Endothelial cell of umbilical vein (primary cell): ENCODE results near the gene CILP. TPM values are rescaled to one million over a fixed set of nuclear protein-coding genes. Genes with fewer than 3 reads are reported as not detected.

Source experiments
- BruUV-seq: library from RNA; stranded (reverse); fragments of 400-500 nt; replicated peaks from 2 replicates; lab custom pipeline; 2021; lab: Mats Ljungman, UMichigan
- CTCF ChIA-PET: fragments of 300-600, 350-600 bp; sonication (Branson Sonifier 250); formaldehyde crosslinking; loops from one replicate; lab custom pipeline; 2021; ENCODE audit warnings: antibody characterized with exemption, inconsistent platforms; lab: Charles Lee
- POLR2A ChIA-PET: fragments of 300-600, 350-600 bp; sonication (Branson Sonifier 250); formaldehyde crosslinking; loops from one replicate; lab custom pipeline; 2021; ENCODE audit warnings: antibody characterized with exemption, inconsistent platforms; lab: Charles Lee
- DNase-seq: peaks from one replicate; pipeline ENCODE4 v3.0.0-alpha.2; 2011; ENCODE audit warnings: low read depth, low spot score
- FAIRE-seq: peaks from 2 replicates; lab custom pipeline; 2011; peaks lifted over from hg19 to GRCh38; lab: Jason Lieb, UNC
- H2AFZ ChIP-seq: 2 replicates; pipeline ENCODE4 v1.6.0; 2012; ENCODE audit warnings: low read depth, low read length, control low read depth, inconsistent platforms
- H3K27ac ChIP-seq: 2 replicates; pipeline ENCODE4 v1.5.1; 2011; ENCODE audit warnings: low read depth, mild to moderate bottlenecking, control low read depth, low read length, moderate library complexity; ENCODE audit not compliant: insufficient read depth
- H3K27me3 ChIP-seq, 2 experiments: 2 replicates each; pipeline versions ENCODE4 v1.6.0 to v1.6.1; 2011; ENCODE audit warnings: low read length in 2 of 2, mixed read lengths in 1 of 2; ENCODE audit not compliant: control insufficient read depth in 2 of 2, insufficient read depth in 2 of 2
- H3K36me3 ChIP-seq, 2 experiments: 2 replicates in 1 of 2; 3 replicates in 1 of 2; pipeline ENCODE4 v1.5.1; 2011; ENCODE audit warnings: low read length in 2 of 2, mild to moderate bottlenecking in 1 of 2, moderate library complexity in 1 of 2; ENCODE audit not compliant: control insufficient read depth in 2 of 2, insufficient read depth in 2 of 2; ENCODE audit errors: extremely low read depth in 1 of 2
- H3K4me1 ChIP-seq: 3 replicates; pipeline ENCODE4 v1.5.1; 2011; ENCODE audit warnings: mild to moderate bottlenecking, low read length; ENCODE audit not compliant: control insufficient read depth, insufficient read depth; ENCODE audit errors: extremely low read depth
- H3K4me2 ChIP-seq: 2 replicates; pipeline ENCODE4 v1.6.1; 2011; ENCODE audit warnings: low read length, control low read depth, mixed read lengths; ENCODE audit not compliant: insufficient read depth
- H3K4me3 ChIP-seq, 3 experiments: fragments of 200-600 bp in 1 of 3; sonication (generic), shearing (Covaris generic) in 1 of 3; replicated peaks in 1 of 3; 2 replicates each; pipeline ENCODE4 v1.5.1; 2011 to 2016; ENCODE audit warnings: control low read depth in 3 of 3, low read length in 3 of 3, mild to moderate bottlenecking in 2 of 3, inconsistent platforms in 1 of 3, low read depth in 1 of 3, moderate library complexity in 1 of 3; ENCODE audit not compliant: insufficient read depth in 1 of 3
- H3K79me2 ChIP-seq: 2 replicates; pipeline ENCODE4 v1.6.0; 2012; ENCODE audit warnings: low read length, inconsistent platforms; ENCODE audit not compliant: control insufficient read depth, insufficient read depth
- H3K9ac ChIP-seq: replicated peaks from 2 replicates; pipeline ENCODE3; 2011; ENCODE audit warnings: low read length, control low read depth; ENCODE audit not compliant: insufficient read depth; ENCODE audit errors: extremely low read depth
- H3K9me1 ChIP-seq: replicated peaks from 3 replicates; pipeline ENCODE4 v1.6.0; 2011; ENCODE audit warnings: mild to moderate bottlenecking, low read length; ENCODE audit not compliant: control insufficient read depth, insufficient read depth; ENCODE audit errors: extremely low read depth
- H3K9me3 ChIP-seq: replicated peaks from 2 replicates; pipeline ENCODE4 v1.5.1; 2012; ENCODE audit warnings: low read length, inconsistent platforms; ENCODE audit not compliant: control insufficient read depth, insufficient read depth
- H4K20me1 ChIP-seq: replicated peaks from 2 replicates; pipeline ENCODE3; 2011; ENCODE audit warnings: mild to moderate bottlenecking, low read length; ENCODE audit not compliant: control insufficient read depth, insufficient read depth; ENCODE audit errors: extremely low read depth
- CTCF ChIP-seq, 2 donors: IDR thresholded peaks; 1 replicate in 1 of 2; 2 replicates in 1 of 2; pipeline ENCODE4 v1.5.1; 2011; ENCODE audit warnings: low read length in 2 of 2, mild to moderate bottlenecking in 2 of 2, moderate library complexity in 2 of 2, control low read depth in 1 of 2, inconsistent platforms in 1 of 2, low read depth in 1 of 2; ENCODE audit not compliant: insufficient read depth in 1 of 2; ENCODE audit errors: extremely low read depth in 1 of 2
- EZH2 ChIP-seq: IDR thresholded peaks from 2 replicates; pipeline ENCODE4 v1.6.1; 2012; ENCODE audit warnings: borderline replicate concordance, low read depth, mild to moderate bottlenecking, moderate library complexity, low read length, inconsistent platforms; ENCODE audit not compliant: severe bottlenecking
- FOS ChIP-seq: IDR thresholded peaks from 2 replicates; pipeline ENCODE4 v1.6.1; 2011; ENCODE audit warnings: mild to moderate bottlenecking, low read length, moderate library complexity, borderline replicate concordance; ENCODE audit not compliant: insufficient read depth
- GATA2 ChIP-seq: IDR thresholded peaks from 2 replicates; pipeline ENCODE4 v1.7.0; 2011; ENCODE audit warnings: low read depth, mild to moderate bottlenecking, moderate library complexity, mixed read lengths, low read length; ENCODE audit not compliant: insufficient read length, insufficient read depth
- JUN ChIP-seq: IDR thresholded peaks from 2 replicates; pipeline ENCODE4 v1.6.1; 2011; ENCODE audit warnings: borderline replicate concordance, low read depth; ENCODE audit not compliant: insufficient read length, insufficient read depth
- MAX ChIP-seq: IDR thresholded peaks from 2 replicates; pipeline ENCODE4 v1.6.1; 2011; ENCODE audit not compliant: insufficient read depth, insufficient read length
- MYC ChIP-seq: IDR thresholded peaks from one replicate; pipeline ENCODE4 v1.6.1; 2011; ENCODE audit warnings: mild to moderate bottlenecking, low read depth, low read length
- POLR2A ChIP-seq: IDR thresholded peaks from 2 replicates; pipeline ENCODE4 v1.6.1; 2012; ENCODE audit warnings: low read depth, mild to moderate bottlenecking, control low read depth, low read length
- POLR2AphosphoS5 ChIP-seq: IDR thresholded peaks from 2 replicates; pipeline ENCODE4 v1.6.1; 2012; ENCODE audit warnings: low read depth, mild to moderate bottlenecking, control low read depth, low read length, moderate library complexity; ENCODE audit not compliant: insufficient read depth
- dilution Hi-C: fragments of 300-500 bp; cut with MboI; formaldehyde crosslinking; loops from one replicate; pipeline ENCODE4 v1.15.0; 2019; ENCODE audit warnings: low sequenced_read_pairs; ENCODE audit not compliant: extremely low pct_ligation_motif_present
- intact Hi-C: fragments of 100-400 bp; cut with micrococcal nuclease; formaldehyde crosslinking; loops from one replicate; pipeline ENCODE4 v1.10.0; 2022
- polyA plus RNA-seq, 4 experiments: library from polyadenylated mRNA; depleted of rRNA in 3 of 4; stranded (reverse) in 3 of 4; unstranded in 1 of 4; fragments of >200 nt; gene quantifications; 2 replicates each; pipeline versions ENCODE4 v1.2.1 to v1.2.3, GENCODE V29; 2011 to 2012; ENCODE audit warnings: missing spikeins in 1 of 4
- total RNA-seq: library from RNA; stranded (reverse); gene quantifications from 2 replicates; pipeline ENCODE4 v1.2.3, GENCODE V29; 2021

The CILP gene
- total and polyA plus RNA-seq, 2 donors (not counting 3 experiments of a cell fraction or from before 2014, with no cell fraction given) = 0.01 TPM; not detected in 1

GRCh38 chr15:65217526-65218482 lies 6.5 kb upstream of the CILP start:
- H3K9me3 ChIP-seq = no peaks in the 10 kb centered on the region
- dilution Hi-C loops = no loop called here
- H3K27me3 ChIP-seq = peaks cover 0 to 5% of the 10 kb centered on the region in 2 experiments
- intact Hi-C loops = no loop called here
- no peak overlapping the region for H3K27ac ChIP-seq
- no peaks in the 10 kb centered on the region for H3K9me1 ChIP-seq
- H3K4me3 ChIP-seq = no peak overlapping the region
- CTCF ChIA-PET = interaction anchor here (0.6 to 1.6 kb wide), 6 partner anchors 11 to 195 kb away, joined by 3 to 4 read pairs (median 3); no protein-coding TSS in a partner anchor
- H3K4me1 ChIP-seq = no peaks in the 10 kb centered on the region
- H3K36me3 ChIP-seq = no peaks in the 10 kb centered on the region
- BruUV-seq = no TSS peak
- no peak overlapping the region for H3K4me2 ChIP-seq
- no peak overlapping the region for H3K9ac ChIP-seq
- DNase-seq (no peak), FAIRE-seq (no peak)
- no peak overlapping the region for H2AFZ ChIP-seq
- POLR2A ChIA-PET = no interaction called here
- H3K79me2 ChIP-seq = no peaks in the 10 kb centered on the region
- no peaks in the 10 kb centered on the region for H4K20me1 ChIP-seq
- no peak for TF ChIP-seq CTCF (IDR thresholded peaks at IDR 0.05; ENCODE audit: extremely low read depth in 1 of 2, insufficient read depth in 1 of 2, low read depth in 1 of 2, low read length in 2 of 2)
- no peak for TF ChIP-seq FOS
- TF ChIP-seq MAX = no peak
- no peak for TF ChIP-seq MYC
- no peak for TF ChIP-seq EZH2
- no peak for TF ChIP-seq POLR2AphosphoS5
- no peak for TF ChIP-seq GATA2
- no peak for TF ChIP-seq JUN
- TF ChIP-seq POLR2A = no peak
